Measurements from ENCODE around the gene ATP5F1A.

GRCh38 chr18:46130061-46130460 is 32.0 kb upstream of the ATP5F1A start:
- TF ChIP-seq CTCF (IDR thresholded peaks at IDR 0.05) (no peak), POLR2A (IDR thresholded peaks at IDR 0.05) (no peak)

All from thyroid gland (tissue), 4 donors.